Spleen (tissue), 7 donors: ENCODE measurements around the gene LRRTM4.

Experiments used
- POLR2A ChIP-seq, 3 donors: fragments of 450-650 bp; IDR thresholded peaks; one replicate each; pipeline ENCODE4 v1.5.1; 2017; ENCODE audit warnings: antibody characterized with exemption in 3 of 3, mild to moderate bottlenecking in 1 of 3
- TF ChIP-seq, protein P1 (sequence below), 11 experiments: fragments of 200-600 bp in 7 of 11; fragments of 450-650 bp in 4 of 11; sonication (generic) in 4 of 11; IDR thresholded peaks in 8 of 11; conservative IDR thresholded peaks in 3 of 11; 1 replicate in 7 of 11; 2 replicates in 4 of 11; pipeline versions ENCODE4 v1.4.0 to v1.8.0; 2016 to 2021; ENCODE audit warnings: antibody characterized with exemption in 11 of 11, inconsistent platforms in 4 of 11, mild to moderate bottlenecking in 1 of 11
- donor health status: DM: no; HTN: no; CAD: no; lungs with moderate emphysema.
- donor health status: DM: no; HTN: no; CAD: no.
- donor health status: DM: no; HTN: no; CAD: no.

DNA sequence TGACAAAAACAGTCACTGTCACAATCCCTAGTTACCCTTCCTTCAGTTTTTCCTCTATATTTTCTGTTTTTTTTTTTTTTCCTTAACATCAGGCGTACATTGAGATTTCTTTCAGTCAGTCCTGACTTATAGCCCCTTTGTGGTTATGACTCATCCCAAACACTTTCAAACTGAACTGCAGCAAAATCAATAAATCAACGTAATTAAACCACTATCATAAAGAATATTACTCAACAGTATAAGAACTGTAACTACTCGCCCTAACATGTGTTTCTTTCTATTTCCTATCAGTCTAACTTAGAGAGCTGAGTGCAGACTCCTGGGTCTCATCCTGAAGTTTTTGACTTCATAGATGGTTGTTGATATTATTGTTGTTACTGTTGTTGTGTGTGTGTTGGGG, 523.5 kb downstream of the LRRTM4 start:
- TF ChIP-seq, protein P1, sequence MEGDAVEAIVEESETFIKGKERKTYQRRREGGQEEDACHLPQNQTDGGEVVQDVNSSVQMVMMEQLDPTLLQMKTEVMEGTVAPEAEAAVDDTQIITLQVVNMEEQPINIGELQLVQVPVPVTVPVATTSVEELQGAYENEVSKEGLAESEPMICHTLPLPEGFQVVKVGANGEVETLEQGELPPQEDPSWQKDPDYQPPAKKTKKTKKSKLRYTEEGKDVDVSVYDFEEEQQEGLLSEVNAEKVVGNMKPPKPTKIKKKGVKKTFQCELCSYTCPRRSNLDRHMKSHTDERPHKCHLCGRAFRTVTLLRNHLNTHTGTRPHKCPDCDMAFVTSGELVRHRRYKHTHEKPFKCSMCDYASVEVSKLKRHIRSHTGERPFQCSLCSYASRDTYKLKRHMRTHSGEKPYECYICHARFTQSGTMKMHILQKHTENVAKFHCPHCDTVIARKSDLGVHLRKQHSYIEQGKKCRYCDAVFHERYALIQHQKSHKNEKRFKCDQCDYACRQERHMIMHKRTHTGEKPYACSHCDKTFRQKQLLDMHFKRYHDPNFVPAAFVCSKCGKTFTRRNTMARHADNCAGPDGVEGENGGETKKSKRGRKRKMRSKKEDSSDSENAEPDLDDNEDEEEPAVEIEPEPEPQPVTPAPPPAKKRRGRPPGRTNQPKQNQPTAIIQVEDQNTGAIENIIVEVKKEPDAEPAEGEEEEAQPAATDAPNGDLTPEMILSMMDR (IDR thresholded peaks at IDR 0.05 in 8 of 11, conservative IDR thresholded peaks at IDR 0.05 in 3 of 11): no peak
- TF ChIP-seq POLR2A (IDR thresholded peaks at IDR 0.05): no peak
